Tibial artery (tissue), 4 donors: Measurements from ENCODE around the gene SEPTIN10.
A peak's percentile ranks its signal among the peaks of the same experiment; 100 is the strongest.

Experiments
- DNase-seq, 2 donors: peaks; one replicate each; pipeline ENCODE4 v3.0.0-alpha.2; 2019
- H3K27ac ChIP-seq, 2 donors: fragments of 200-600 bp; sonication (generic) in 1 of 2; 1 replicate in 1 of 2; 2 replicates in 1 of 2; pipeline ENCODE4 v1.5.1; 2018 to 2019; ENCODE audit warnings: mild to moderate bottlenecking in 1 of 2
- H3K27me3 ChIP-seq, 2 donors: fragments of 200-600 bp; sonication (generic) in 1 of 2; one replicate each; pipeline versions ENCODE4 v1.5.1 to v1.6.0; 2016 to 2019
- H3K36me3 ChIP-seq, 3 donors: fragments of 200-600 bp; sonication (generic) in 2 of 3; one replicate each; pipeline ENCODE4 v1.5.1; 2016 to 2019; ENCODE audit warnings: mild to moderate bottlenecking in 2 of 3
- H3K4me1 ChIP-seq, 4 donors: fragments of 200-600 bp; sonication (generic) in 2 of 4; 1 replicate in 3 of 4; 2 replicates in 1 of 4; pipeline ENCODE4 v1.5.1; 2016 to 2019
- H3K4me3 ChIP-seq, 2 donors: fragments of 200-600 bp; sonication (generic) in 1 of 2; 1 replicate in 1 of 2; 2 replicates in 1 of 2; pipeline ENCODE4 v1.5.1; 2018 to 2019; ENCODE audit warnings: mild to moderate bottlenecking in 2 of 2
- H3K9me3 ChIP-seq, 3 donors: fragments of 200-600 bp; sonication (generic) in 1 of 3; one replicate each; pipeline ENCODE4 v1.5.1; 2016 to 2019
- intact Hi-C: fragments of 100-400 bp; cut with DNase I; formaldehyde crosslinking; loops from one replicate; pipeline ENCODE4 v1.15.0; 2023; ENCODE audit warnings: low total_unique reads
- TF ChIP-seq, protein P1 (sequence below), 2 experiments: fragments of 200-600 bp in 1 of 2; fragments of 450-650 bp in 1 of 2; IDR thresholded peaks; one replicate each; pipeline ENCODE4 v1.5.1; 2017 to 2019; ENCODE audit warnings: antibody characterized with exemption in 2 of 2, mild to moderate bottlenecking in 1 of 2, moderate library complexity in 1 of 2

Gene SEPTIN10

DNA sequence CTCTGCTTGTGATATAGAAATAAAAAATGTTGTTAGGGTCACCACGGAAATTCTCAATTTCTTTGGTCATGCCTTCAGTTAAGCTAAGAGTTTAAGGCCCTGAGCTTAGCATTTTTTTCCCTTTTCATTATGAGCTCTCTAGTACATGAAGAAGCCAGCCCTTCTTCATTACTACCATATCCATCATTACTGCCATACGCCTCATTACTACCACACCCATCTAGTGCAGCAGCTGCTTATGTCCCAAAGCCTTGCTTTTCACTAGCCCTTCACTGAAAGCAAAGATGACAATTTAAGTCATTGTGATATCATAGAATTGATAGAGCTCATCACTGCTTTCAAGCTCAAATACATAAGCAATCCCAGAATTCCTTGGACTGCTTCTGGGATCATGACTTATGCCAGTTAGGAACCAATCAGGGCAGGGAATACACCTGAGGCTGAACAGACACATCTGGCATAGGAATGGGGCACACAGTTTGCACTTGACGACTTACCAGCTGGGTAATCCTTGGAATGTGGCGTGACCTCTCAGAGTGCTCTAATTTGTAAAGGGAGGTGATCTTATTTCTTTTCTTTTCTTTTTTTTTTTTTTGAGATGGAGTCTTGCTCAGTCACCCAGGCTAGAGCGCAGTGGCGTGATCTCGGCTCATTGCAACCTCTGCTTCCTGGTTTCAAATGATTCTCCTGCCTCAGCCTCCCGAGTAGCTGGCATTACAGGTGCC lies 40.7 kb upstream of the SEPTIN10 start:
- no peaks in the 10 kb centered on the region for H3K9me3 ChIP-seq
- H3K27me3 ChIP-seq = no peaks in the 10 kb centered on the region
- DNase-seq = no peak
- intact Hi-C loops = loop anchor here (2.0 kb wide), 1 partner anchor 22 kb away; no protein-coding TSS in a partner anchor
- TF ChIP-seq, protein P1, sequence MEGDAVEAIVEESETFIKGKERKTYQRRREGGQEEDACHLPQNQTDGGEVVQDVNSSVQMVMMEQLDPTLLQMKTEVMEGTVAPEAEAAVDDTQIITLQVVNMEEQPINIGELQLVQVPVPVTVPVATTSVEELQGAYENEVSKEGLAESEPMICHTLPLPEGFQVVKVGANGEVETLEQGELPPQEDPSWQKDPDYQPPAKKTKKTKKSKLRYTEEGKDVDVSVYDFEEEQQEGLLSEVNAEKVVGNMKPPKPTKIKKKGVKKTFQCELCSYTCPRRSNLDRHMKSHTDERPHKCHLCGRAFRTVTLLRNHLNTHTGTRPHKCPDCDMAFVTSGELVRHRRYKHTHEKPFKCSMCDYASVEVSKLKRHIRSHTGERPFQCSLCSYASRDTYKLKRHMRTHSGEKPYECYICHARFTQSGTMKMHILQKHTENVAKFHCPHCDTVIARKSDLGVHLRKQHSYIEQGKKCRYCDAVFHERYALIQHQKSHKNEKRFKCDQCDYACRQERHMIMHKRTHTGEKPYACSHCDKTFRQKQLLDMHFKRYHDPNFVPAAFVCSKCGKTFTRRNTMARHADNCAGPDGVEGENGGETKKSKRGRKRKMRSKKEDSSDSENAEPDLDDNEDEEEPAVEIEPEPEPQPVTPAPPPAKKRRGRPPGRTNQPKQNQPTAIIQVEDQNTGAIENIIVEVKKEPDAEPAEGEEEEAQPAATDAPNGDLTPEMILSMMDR (IDR thresholded peaks at IDR 0.05) = no peak
- H3K4me1 ChIP-seq = peaks cover 0 to 13% (median 2%) of the 10 kb centered on the region in 4 donors
- no peaks in the 10 kb centered on the region for H3K36me3 ChIP-seq
- no peak overlapping the region for H3K4me3 ChIP-seq
- H3K27ac ChIP-seq = no peak overlapping the region

DNA sequence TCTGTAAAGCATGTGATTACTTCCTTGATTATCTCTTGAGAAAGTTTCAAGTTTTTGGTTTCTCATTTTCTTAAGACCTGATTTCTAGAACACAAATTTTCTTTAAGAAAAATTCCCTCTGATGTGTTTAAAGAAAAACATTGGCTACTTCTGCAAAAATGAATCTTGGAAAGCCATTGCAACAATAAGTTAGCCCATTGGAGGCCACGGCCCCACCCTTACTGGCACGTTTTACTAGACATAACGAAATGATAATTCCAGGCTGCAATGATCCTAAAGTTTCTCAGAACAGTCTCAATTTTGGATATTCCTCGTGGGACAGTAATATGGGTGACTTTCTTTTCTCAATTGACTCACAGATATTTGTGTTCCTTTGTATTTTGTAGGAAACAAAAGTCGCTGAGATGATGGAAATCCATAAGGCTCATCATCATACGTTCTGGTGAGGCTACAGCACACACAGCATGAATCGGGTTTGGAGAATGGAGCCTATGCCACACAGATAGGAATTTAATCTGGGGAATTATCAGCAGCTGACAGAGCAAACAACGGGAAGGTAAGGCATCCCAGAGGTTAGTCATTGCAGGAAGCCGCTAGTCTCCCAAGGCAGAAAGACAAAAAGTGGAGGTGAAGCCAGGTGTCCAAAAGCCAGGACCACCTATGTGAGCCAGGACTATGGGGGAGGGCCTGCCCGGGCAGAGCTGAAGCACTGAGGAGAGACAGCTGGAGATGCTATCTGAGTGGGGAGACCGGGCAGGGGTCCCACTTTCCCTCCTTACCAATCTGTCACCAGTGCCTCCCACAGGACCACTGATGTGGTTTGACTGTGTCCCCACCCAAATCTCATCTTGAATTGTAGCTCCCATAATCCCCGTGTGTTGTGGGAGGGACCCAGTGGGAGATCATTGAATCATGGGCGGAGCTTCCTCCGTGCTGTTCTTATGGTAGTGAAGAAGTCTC lies 36.2 kb upstream of the SEPTIN10 start:
- TF ChIP-seq, protein P1 (IDR thresholded peaks at IDR 0.05) = no peak
- Histone ChIP-seq H3K4me3 (no peak overlapping the region), H3K9me3 (no peaks in the 10 kb centered on the region), H3K4me1 (peaks cover 0 to 40% (median 25%) of the 10 kb centered on the region in 4 donors), H3K36me3 (no peaks in the 10 kb centered on the region), H3K27ac (peak overlapping the region; percentile 73 to 84), H3K27me3 (no peaks in the 10 kb centered on the region)
- DNase-seq = no peak
- intact Hi-C loops = loop anchor here (10.0 kb wide), 1 partner anchor 45 kb away; no protein-coding TSS in a partner anchor

DNA sequence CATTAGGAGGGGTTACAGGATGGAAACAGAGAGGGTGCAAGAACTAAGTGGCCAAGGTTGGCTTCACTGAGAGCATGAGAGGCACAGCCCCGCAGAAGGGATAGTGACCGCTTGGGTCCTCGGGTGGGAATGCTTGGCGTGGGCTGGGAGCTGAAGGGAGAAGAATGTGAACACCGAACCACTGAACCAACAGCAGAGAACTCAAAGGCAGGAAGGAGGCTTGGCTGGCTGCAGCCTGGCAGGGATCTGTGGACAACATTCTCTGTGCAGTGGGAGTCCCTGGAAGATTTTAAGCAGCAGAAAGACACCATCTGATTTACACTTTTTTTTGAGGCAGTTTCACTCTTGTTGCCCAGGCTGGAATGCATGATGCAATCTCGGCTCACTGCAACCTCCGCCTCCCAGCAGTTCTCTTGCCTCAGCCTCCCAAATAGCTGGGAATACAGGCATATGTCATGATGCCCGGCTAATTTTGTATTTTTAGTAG lies 34.3 kb upstream of the SEPTIN10 start:
- Histone ChIP-seq H3K4me1 (peaks cover 0 to 57% (median 39%) of the 10 kb centered on the region in 4 donors), H3K36me3 (no peaks in the 10 kb centered on the region), H3K27me3 (no peaks in the 10 kb centered on the region), H3K4me3 (peak overlapping the region; percentile 19 to 37), H3K9me3 (no peaks in the 10 kb centered on the region), H3K27ac (peak overlapping the region; percentile 73 to 84)
- intact Hi-C loops = loop anchor here (10.0 kb wide), 1 partner anchor 47 kb away; no protein-coding TSS in a partner anchor
- TF ChIP-seq, protein P1 (IDR thresholded peaks at IDR 0.05) = no peak
- peak; percentile 38 to 75 for DNase-seq

DNA sequence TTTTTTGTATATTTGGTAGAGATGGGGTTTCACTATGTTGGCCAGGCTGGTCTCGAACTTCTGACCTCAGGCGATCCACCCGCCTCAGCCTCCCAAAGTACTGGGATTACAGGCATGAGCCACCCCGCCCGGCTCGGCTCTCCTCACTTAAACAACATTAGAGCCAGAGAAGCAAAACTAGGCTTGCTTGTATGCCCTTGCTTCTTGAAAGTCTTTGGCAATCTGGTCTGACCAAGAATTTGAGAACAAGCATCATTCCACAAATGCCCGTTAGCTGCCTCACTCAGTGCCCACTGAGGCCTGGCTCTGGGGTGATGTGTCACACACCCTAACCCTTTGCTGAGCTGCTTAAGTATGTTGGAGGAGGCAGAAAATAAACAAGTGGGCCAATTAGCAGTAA lies 33.9 kb upstream of the SEPTIN10 start:
- Histone ChIP-seq H3K4me3 (peak overlapping the region; percentile 19 to 37), H3K27me3 (no peaks in the 10 kb centered on the region), H3K27ac (peak overlapping the region; percentile 73 to 84), H3K4me1 (peaks cover 0 to 57% (median 39%) of the 10 kb centered on the region in 4 donors), H3K36me3 (no peaks in the 10 kb centered on the region), H3K9me3 (no peaks in the 10 kb centered on the region)
- peak; percentile 36 to 81 for DNase-seq
- TF ChIP-seq, protein P1 (IDR thresholded peaks at IDR 0.05) = no peak
- intact Hi-C loops = loop anchor here (10.0 kb wide), 1 partner anchor 47 kb away; no protein-coding TSS in a partner anchor

DNA sequence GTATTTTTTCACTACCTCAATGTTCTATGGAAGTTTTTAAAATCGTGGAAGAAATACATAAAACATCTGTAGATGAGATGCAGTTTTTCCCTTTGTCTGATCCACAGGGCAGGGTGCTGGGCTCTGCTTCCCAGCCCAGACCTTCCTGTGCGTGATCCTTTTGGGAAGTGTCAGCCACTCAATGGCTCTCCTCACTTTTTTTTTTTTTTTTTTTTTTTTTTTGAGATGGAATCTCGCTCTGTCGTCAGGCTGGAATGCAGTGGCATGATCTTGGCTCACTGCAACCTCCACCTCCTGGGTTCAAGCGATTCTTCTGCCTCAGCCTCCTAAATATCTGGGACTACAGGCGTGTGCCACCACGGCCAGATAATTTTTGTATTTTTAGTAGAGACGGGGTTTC lies 33.2 kb upstream of the SEPTIN10 start:
- Histone ChIP-seq H3K27me3 (no peaks in the 10 kb centered on the region), H3K27ac (peak overlapping the region; percentile 73 to 84), H3K36me3 (no peaks in the 10 kb centered on the region), H3K4me1 (peaks cover 0 to 55% (median 39%) of the 10 kb centered on the region in 4 donors), H3K4me3 (no peak overlapping the region), H3K9me3 (no peaks in the 10 kb centered on the region)
- intact Hi-C loops = loop anchor here (10.0 kb wide), 1 partner anchor 48 kb away; no protein-coding TSS in a partner anchor
- no peak for DNase-seq
- TF ChIP-seq, protein P1 (IDR thresholded peaks at IDR 0.05) = no peak
